Limb (tissue), 2 donors: ENCODE data around the gene OSM.

Experiments used
- DNase-seq, 2 donors: peaks; one replicate each; pipeline ENCODE4 v3.0.0-alpha.2; 2016; ENCODE audit errors: extremely low spot score in 2 of 2

OSM gene

DNA sequence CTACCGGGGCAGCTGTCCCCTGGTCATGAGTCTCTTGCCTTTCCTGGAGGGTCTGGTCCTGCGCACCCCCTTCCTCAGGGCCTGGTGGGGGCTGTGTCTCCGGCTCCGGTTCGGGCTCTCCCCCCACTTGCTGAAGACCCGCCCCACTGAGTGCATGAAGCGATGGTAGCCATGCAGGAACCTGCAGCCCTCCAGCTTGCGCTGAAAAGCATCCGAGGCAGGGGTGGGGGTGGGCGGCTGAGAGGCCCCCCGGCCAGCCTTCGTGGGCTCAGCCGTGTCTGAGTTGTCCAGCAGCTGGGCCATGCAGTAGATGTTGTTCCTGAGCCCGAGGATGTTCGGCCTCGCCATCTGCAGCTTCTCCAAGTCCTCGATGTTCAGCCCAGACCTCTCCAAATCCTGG, 2.8 kb downstream of the OSM start:
- DNase-seq: no peak

DNA sequence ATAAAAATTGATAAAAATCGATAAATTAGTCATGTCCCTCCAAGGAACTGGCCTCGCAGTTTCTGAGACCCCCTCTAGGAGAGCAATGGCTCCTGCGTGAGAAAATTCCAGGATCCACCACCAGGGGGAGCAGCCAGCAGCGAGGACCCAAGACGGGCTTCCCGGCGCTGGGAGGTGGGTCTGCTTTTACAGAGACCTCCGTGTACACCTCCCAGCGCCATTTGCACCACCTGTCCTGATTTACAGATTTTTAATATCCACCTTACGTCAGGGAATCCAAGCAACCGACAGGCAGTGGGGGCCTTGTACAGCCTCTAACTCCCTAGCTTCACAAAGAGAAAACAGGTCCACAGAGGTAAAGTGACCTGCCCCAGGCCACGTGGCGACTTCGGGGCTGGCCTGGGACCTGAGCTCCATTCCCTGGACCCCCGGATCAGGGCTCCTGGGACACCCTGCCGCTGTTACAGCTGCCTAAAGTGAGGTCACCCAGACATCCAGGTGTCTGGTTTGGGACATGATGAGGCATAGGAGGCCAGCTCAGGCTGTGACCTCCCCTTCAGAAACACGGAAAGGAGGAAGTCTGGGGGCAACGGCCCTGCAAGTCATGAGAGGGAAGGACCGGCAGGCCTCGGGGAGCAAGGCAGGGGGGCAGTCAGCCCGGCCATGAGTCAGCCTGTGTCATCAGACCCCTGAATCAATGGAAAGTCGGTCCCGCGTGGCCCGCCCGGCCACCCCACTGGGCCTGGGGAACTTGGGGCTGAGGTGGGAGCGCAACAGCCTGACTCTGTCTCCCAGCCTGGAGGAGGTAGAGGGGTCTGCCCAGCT, 3.5 kb downstream of the OSM start:
- DNase-seq: peak; percentile 53 to 90

DNA sequence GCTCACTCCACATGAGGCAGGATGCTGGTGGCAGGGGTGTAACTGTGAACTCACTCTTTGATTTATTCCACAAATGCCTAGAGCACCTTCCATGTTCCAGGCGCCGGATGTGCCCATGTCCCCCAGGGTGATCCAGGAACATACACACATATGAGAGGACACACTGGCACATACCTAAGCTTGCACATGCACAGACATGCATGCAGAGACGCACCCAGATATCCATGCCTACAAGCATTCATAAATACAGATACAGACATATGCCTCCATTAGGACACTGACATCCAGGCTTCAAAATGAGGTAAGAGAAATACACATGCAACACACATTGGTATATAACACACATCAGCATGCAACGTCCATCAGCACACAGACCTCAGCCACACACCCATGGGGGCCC, 4.5 kb downstream of the OSM start:
- DNase-seq: no peak

DNA sequence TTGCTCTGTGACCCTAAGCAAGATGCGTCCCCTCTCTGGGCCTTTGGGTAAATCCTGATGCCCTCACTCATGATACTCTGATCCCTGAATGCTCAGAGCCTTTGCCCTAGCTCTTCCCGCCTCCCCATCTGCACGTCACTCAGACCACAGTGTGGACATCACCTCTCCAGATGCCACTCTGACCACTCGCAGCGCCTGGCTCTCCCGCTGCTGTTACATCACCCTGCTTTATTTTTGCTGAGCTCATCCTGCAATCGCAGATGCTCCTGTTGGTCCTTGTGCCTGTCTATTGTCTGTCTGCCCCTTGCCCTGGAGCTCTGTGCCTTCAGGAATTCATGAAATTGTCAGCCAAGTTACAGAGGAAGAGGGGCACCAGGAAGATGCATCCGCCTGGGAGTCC, 5.5 kb downstream of the OSM start:
- DNase-seq: no peak

DNA sequence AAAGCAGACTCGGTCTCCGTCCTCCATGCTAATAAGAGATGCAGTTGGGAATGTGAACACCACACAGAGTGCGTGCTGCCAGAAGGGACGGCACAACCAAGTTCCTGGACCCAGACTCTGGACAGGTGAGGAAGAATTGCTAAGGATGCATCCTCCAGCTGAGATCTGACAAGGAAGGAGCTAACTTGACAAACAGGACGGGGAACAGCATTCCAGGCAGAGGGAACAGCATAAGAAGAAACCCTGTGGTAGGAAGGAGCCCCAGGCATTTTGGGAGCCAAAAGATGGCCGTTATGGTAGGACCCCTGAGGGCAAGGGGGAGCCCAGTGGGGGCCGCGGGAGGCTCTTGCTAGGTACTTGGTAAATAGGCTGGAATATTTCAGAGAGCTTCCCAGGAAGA, 6.0 kb downstream of the OSM start:
- DNase-seq: no peak

DNA sequence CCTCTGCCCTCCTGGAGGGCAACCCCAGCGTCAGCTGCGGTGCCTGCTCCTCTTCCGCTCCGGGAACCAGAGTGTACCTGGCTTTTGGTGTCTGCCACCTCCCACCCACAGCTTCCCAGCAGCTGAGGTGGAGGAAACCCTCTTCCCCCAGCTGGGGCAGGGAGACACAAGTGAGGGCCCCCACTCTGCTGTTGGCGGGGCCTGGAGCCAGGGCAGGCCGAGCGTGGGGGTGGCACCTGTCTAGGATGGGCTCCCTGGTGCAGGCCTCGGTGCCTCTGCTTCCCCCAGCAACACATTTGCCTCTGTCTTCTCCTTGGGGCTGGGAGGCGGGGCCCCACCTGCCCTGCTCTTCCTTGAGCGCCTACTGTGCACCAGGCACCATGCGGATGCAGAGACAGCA, 6.4 kb downstream of the OSM start:
- no peak for DNase-seq

DNA sequence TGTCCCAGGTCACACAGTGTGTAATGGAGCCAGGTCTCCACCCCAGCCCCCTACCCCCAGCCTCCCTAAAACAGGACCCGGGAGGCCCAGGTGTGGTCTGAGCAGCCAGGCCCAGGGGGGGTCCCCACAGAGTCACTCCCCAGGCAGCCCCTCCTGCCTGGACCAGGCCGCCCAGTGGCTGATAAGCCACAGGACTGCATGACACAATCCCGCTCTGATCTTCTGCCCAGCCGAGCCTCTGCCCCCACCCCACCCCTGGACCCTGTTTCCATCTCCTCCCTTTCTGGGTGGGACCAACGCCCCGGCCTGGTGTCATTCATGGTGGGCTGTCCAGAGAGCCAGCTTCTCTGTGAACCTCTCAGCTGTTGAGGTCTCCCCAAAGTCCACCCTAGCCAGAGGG, 12.3 kb downstream of the OSM start:
- no peak for DNase-seq

DNA sequence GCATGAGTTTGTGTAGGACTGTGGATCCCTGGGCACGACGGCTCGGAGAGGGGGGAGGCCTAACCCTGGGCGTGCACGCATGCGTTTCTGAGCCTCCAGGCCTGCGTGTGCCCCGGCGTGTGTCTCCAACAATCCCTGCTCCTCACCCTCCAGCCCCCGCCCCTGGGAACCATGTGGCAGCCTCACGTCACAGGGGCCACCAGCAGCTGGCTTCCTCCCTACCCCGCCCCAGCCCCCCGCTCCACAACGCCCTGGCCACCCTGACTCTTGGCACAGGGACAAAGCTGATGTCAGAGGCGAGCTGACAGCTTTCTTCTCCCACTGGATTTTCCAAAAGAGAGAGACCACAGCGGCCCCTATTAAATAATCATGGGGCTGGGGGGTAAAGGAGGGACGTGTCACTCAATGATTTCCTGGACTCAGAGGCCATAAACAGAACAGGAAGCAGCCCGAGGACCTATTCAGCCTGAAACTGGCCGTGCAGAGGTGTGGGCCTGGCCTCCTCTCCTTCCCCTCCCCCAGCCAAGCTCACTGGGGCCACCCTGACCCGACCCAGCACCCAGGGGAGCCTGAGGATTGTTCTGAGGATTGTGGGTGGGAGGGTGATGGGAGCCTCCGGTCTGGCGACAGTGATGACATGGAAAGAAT, 13.3 kb downstream of the OSM start:
- DNase-seq: peak; percentile 76 to 86

DNA sequence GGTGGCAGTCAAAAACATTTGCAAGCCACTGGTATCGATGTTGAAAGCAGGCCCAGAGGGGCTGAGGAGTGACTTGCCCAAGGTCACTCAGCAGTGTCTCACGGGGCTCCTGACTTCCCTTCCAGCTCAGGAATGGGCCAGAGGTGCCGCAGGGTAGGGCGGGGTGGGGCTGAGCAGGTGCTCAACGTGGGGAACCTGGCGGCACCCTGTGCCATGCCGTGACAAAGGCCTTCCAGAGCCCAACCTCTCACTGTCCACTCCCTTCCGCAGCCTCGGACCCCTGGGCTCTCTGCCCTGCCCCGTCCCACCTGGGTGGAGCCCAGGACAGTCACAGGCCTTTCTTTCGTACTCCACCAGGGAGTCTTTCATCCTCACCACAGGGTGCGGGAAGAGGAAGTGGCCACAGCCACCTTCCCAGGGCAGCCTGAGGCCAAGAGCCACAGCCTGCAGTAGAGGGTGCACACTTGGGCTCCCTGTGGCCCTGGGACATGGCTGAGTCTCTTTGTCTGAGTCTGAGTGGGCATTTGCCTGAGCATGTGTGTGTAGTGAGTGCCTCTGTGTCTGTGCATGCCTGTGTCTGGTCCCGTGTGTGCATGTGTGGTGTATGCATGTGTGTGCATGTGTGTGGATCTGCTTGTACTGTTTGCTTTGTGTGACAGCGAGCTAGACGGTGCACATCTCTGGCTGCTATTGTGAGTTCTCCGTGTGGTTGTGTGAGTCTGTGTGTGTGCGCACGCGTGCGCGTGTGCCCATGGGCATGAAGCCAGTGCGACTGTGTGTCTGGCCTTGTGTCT, 14.0 kb downstream of the OSM start:
- DNase-seq: no peak

DNA sequence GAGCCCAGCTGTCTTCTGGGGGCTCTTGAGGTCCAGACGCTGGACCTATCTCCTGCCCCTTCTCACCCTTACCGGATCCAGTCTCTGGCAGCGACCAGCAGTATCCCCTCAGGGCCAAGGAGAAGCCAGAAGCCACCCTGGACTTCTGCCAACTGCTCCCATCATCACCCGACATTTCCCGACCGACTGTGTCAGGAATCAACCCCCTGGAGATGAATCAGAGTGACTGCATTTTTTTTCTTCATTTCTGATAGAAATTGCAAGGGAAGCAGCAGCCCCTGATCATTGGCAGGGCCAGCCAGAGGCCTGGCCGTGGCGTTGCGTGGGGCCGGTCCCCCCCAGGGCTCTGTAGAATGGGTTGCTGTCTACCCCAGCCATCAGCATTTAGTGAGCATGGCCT, 14.9 kb downstream of the OSM start:
- no peak for DNase-seq

DNA sequence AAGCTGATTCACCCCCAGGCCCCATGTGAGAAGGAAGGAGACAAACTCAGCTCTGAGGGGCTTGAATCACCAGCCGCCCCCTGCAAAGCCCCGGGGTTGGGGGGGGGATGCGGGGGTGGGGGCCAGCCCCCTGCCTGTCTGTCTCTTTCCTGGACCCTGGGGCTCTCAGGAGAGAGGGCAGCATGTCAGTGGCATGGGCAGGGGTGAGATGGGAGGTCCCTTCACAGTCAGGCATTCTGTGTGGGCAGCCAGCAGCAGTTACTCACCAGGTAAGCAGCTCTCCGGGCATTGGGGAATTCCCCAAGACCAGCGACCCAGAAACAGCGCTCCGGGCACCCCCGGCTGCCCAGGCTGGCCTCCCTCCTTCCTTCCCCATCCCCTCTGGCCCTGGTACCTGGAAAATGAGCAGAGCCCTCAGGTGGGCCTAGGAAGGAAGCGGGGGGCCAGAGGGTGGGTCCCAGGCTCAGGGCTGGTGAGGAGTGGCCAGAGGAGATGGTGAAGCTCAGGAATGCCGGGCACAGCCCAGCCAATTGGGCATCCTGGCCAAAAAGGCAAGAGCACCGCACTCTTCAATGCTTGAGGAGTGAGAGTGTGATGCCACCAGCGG, 15.9 kb downstream of the OSM start:
- no peak for DNase-seq

DNA sequence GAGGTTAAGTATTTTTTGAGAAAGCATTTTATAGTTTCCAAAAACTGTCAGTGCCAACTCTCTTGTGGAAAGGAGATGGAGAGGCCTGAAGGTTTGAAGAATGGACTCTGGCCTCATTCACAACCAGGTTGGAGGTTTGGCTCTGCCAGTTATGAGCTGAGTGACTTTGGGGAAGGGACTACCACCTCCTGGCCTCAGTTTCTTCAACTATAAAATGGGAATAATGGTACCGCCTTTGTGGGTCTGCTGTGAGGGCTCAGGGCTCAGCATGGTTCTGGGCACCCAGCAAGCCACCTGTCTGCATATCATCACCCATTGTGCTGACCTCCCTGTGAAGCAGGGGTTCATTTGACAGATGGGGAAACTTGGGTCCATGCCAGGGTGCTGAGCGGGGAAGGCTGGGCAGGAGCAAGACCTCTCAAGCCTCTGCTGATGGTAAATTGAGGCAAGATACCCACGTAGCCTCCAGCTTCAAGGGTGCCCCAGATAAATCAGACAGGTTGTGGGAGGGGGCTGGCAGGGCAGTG, 16.5 kb downstream of the OSM start:
- no peak for DNase-seq

DNA sequence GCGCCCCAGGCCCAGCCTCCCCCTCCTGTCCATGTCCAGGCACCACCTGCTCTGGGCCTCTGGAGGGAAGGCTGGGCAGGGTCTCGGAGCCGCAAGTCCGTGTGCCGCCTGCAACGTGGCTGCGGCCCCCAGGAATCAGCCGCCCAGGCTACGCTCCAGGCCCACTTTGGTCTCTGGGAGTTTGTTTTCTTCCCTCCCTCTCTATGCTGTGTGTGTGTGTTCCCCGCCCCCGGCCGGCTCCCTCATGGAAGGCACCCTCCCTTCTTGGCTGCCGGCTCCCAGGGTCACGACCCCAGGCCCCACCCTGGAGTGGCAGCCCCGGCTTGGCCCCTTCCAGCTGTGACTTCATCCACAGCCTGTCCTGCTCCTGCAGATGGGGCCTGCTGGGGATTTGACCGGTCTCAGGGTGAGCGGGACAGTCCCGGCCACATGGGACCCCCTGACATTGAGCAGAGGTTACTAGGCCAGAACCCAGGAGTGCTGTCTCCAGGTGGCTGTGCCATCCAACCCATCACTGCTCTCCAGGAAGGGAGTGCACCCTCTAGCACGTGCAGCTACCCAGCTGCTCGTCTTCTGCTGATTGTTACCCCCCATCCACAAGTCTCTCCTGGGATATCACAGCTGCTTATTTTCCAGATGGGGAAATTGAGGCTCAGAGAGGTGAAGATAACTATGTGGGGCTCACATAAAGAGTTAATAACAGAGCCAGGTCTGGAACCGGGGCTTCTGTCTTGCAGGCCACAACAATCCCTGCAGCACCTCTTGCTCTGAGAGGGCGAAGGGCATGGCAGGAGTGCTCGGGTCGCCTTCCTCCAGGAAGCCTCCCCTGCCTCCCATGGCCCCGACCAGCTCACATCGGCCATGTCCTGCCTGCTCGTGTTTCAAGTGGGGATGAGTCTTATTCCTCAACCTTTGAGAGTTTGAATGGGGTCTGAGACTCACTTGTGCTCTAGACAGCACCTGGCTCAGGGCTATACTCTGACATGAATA, 17.3 kb downstream of the OSM start:
- DNase-seq: no peak

DNA sequence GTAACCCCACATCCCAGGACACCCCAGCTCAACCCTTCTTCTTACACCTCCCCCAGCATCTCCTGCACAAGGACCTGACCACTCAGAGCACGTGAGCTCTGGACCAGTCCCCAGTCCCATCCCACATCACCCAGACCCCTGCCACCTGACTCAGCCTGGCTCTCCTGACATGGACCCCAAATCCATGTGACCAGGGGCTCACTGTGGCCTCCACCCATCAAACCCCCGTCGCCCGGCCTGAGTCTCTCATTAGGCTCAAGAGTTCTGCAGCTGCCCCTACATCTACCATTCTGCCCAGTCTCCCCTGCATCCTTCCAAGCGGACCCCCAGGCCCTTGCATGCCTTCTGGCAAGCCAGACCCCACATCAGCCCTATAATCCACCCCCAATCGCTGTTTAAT, 18.2 kb downstream of the OSM start:
- DNase-seq: no peak

DNA sequence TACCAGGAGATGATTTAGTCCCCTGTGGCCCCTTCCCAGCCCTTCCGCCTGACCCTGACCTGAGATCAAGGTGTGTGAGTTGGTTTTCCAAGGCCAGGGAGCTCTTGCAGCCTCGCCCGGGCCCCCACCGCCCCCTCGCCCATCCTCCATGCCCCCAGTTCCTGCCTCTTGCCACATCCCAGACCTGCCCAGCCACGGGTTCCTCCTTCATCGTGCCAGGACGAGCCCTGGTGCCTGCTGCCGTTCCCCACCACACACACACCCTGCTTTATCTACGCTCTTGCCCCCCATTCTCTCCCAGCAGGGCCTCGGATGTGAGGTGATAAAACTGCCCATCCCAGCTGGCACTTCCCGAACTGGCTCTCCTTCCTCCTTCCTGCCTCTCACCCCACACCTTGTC, 18.7 kb downstream of the OSM start:
- no peak for DNase-seq

DNA sequence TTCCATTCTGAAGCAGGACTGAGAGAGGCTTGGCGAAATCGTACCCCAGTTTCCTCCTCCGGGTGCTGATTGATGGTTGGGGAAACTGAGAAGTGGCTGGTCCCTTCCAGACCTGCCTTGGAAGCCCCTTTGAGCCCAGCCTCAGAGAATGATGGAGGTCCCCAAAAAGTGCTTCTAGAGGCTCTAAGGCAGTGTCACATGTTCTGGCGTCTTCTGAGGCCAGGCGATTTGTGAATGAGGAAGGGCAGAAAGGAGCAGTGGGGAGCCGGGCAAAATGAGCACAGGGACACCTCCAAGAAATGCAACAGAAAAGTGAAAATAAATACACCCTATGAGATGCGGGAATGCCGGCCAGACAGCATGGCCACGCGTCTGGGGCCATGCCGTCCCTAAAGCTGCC, 19.1 kb downstream of the OSM start:
- no peak for DNase-seq

DNA sequence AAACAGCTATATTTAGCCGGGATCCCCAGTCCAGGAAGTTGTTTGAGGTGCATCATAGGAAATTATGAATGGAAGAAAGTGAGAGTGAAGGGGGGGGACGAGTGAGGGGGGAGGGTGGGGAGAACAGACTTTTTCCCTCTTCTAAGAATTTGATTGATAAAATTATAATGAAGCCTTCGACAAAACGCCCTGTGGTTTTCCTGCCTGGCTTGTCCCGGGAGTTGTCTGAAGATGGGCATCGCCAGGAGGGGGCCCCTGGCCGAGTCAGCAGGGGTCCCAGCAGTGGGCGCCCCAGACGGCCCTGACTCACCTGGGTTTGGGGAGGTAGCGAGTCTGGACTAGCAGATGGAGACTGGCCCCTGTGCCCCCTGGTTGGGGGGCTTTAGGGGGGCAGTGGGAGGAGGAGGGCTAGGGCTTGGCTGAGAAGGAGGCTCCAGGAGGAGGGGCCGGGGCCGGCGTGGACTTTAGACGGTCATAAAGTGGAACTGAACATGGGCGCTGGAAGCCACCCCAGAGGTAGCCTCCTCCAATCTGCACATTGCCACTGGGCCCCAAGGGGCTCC, 19.8 kb downstream of the OSM start:
- no peak for DNase-seq

DNA sequence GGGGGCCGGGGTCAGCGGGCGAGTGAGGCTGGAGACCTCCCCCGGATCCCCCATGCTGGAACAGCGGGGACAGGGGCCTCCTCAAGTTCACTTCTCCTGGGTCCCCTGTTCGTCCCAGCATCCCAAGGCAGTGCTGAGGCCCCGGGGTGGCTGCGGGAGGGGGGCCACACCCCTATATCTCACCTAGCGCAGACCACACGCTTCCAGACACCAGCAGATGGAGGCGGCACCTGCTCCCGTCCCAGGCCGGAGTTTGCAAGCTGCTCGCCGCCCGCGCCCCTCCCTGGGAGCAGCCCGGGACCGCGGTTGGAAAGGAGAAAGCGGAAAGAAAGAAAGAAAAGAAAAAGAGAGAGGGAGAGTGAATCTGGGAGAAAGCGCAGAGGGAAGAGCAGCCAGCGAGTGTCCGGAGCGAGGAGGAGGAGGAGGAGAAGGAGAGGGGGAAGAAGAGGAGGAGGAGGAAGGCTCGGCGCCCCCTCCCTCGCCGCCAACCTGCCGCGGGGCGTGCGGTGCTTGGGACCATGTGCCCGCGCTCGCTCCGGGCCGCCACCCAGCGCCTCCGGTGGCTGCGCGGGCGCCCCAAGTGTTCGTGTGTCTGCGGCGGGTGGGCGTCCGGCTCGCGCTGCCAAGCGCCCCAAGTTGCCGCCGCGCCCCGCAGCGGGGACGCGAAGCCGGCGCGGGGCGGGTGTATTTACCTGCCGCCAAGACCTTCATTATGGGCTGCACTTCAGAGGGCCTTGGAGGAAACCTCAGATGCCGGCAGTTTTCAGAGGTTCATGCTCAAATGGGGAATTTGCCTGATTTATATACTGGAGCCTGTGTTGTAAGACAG, 20.5 kb downstream of the OSM start, which contains the start of gene LIF:
LIF (minus strand) TSS at position 775 of the 829 bp plus-strand sequence; CDS start at position 711, 64 bp downstream.
- DNase-seq: peak in 1 of 2 donors; percentile 67
